Ramos (cell line): ENCODE results near the gene SFTPA2.
"Not testable (repeated sequence)": the region's sequence is repeated elsewhere in the genome, so short reads cannot be mapped to it uniquely, and the experiment has no call there.

Source experiments
- in situ Hi-C: fragments of 300-500 bp; cut with MboI; formaldehyde crosslinking; loops from one replicate; pipeline ENCODE4 v1.14.3; 2022; ENCODE audit warnings: low sequenced_read_pairs; ENCODE audit not compliant: unreplicated experiment

Gene SFTPA2

DNA sequence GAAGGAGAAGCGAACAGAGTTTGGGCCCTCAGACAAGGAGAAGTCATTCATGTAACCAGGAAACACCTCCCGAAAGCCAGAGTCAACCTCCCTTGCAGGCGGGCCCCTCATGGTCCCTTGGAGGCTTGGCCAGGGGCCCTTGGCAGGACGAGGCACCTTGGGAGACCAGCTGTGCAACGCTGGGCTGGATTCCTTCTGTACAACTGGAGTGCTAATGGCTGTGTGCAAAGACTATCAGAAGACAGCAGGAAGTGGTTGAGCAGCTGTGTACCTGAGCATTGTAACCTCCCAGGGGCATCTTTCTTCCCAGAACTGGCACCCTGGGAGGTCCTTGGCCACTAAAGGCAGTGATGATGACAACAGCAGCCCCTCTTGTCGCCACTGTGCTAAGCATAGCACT lies 38.5 kb downstream of the SFTPA2 start:
- in situ Hi-C loops: not testable (repeated sequence)

DNA sequence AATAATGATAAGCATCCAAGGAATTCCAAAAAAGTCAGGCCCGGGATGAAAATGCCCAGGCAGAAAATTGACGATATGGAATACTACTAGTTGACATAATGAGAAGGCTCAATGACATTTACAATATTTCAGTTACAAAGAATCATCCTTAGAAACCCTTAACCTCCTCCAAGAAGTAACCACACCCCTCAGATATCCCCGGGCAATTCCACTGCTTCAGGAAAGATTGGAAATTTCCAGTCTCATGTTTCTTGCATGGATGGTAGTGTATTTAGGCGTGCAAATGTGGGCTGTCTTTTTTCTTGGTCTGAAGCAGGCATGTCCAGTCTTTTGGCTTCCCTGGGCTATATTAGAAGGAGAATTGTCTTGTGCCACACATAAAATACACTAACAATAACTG lies 42.6 kb downstream of the SFTPA2 start:
- in situ Hi-C loops: not testable (repeated sequence)

DNA sequence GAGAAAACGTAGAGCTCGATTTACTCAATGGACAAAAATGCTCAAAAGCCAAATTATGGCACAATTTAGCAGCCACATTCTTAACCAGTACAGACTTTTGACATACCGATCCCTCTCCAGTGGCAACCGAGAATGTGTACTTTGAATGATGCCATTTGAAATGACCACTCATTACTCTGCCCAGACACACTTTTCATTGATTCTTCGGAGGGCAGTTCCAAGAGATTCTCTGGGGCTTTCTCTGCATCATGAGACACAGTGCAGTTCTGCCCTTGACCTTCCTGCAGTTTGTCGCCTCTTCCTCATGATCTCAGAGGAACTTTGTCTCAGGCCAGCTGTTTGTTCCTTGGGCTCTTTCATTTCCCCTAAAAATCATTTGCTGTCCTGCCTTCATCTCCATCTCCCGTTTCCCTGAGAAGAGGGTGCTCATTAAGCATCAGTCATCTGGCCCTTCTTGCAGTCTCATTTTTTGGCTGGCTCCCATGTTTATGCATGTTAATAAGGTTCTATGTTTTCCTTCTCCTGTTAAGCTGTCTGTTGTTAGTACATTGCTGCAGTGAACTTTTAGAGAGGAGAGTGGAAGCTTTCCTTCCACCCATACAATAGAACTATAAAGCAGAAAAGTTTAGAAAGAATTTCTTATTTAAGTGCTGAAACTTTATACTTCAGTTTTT lies 43.5 kb downstream of the SFTPA2 start:
- in situ Hi-C loops: not testable (repeated sequence)

DNA sequence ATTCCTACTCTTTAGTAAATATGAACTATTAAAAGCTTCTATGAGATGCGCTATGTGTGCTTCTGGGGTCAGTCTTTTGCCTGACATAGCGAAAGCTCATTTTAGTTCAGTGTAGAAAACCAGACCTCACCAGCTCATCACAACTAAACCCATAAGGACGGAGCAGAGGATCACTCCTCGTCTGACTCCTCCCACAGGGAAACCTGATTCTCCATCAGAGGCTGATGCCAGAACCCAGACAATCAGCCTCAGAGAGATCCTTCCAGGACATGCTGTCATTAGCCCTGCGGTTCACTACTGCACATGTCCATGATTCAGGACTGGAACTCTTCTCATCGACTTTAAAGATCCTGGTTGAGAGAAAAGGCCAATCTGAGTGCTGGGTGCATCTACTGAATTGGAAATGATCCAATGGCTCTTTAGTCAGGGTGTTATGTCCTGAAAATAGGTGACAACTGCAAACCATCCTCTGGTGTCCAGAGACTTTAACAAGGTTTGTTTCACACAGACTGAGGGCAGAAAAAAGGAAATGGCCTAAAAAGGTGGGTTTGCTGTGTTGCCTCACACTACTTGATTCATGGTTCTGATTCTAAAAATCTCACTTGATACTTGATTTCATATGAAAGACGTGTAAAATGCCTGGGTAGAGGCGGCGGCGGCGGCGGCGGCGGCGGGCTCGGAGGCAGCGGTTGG lies 48.2 kb downstream of the SFTPA2 start, which contains the start of gene EIF5AL1:
Gene EIF5AL1 (plus strand): TSS at position 643 of the 693 bp plus-strand sequence. CDS start 117 bp downstream, outside the sequence.
- in situ Hi-C loops: not testable (repeated sequence)

DNA sequence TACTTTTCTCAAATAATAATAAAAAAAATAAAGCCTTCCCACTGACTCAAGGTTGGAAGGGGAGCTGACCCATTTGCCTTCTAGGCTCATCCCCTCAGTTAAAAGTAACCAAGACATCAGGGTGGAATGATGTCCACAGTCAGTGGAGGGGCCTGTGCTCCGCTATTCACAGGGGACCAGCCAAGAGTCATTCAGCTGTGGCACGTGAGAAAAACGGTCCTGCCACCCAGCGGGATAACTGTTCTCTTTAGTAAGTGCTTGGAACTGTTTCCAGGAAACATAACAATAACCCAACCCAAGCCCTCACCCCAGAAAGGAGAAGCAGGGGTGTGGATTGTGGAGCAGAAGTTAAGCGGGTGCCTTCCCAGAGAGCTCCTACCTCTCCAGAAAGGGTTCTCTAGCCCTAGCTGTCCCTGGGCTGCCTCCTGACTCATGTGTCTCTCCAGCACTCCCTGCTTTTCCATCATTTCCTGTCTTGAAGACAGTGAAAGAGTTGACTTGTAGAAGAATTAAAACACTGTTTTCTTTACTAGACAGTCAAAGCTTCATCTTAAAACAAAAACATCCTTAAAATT lies 50.2 kb downstream of the SFTPA2 start:
- in situ Hi-C loops: not testable (repeated sequence)

DNA sequence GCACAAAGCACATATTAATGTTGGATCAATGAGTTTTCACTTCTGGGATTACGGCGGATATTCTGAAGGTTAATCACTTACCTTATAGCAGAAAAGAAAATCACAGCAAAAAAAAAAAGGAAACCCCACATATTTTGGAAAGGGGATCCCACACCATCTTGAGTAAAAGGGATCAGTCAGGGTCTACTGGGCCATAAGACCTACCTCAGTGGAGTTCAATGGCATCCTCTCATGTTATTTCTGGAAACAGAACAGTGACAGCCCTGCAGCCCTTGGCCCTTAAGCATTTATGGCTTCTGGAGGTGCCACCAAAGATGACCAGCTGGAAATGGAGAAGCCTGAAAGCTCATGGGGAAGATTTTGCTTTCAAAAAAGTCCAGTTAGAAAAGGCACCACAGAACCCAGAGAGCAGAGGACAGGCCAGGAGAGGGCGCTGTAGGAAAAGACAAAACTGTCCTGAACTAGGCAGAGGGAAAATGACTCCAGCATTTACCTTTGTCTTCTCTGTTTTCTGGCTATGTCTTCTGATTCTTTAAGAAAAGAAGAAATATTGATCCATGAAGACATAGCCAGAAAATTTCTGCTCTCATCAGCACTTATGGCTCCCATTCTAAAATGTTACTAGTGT lies 50.8 kb downstream of the SFTPA2 start:
- in situ Hi-C loops: not testable (repeated sequence)

DNA sequence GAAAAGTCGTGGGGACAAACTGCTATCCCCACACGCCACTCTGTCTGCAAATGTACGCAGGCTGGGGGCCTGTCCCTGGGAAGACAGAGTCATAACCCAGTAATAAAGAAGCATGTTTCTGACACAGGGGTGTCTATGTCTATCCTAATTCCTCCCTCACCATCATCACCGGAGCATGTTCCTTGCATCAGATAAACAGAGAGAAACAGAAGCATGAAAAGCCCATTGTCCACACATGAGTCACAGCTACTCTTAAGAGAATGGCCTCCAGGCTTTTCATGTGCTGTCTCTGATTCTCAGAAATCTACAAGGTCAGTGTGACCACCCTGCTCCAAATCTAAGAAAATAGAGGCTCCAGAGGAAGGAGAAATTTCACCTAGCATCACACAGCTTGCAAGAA lies 52.0 kb downstream of the SFTPA2 start:
- in situ Hi-C loops: not testable (repeated sequence)

DNA sequence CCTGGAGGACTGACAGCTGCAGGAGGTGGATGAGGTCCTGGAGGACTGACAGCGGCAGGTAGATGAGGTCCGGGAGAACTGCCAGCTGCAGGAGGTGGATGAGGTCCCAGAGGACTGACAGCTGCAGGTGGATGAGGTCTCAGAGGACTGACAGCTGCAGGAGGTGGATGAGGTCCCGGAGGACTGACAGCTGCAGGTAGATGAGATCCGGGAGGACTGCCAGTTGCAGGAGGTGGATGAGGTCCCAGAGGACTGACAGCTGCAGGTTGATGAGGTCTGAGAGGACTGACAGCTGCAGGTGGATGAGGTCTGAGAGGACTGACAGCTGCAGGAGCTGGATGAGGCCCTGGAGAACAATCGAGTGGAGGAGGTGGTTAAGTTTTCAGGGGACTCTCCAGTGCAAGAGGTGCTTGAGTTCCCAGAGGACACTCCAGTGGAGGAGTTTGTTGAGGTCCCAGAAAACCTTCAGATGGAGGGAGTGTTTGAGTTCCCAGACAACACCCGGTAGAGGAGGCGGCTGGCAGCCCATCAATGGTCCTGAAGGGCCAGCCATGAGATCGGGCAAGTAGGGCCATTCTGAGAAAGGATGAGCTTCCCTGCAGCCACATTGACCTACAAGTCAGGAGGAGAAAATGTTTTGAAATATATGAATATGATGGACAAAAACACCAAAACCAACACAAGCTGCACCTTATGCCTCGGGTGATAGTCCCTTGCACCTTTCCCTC lies 52.6 kb downstream of the SFTPA2 start:
- in situ Hi-C loops: no loop called here
